IgD-negative memory B cell (primary cell): ENCODE measurements around the gene CHCHD3. TPM values are rescaled to one million over a fixed set of nuclear protein-coding genes. Genes with fewer than 3 reads are reported as not detected.
A peak's percentile ranks its signal among the peaks of the same experiment; 100 is the strongest.

ENCODE experiments used
- H3K27ac Mint-ChIP-seq, 3 donors: one replicate each; pipeline ENCODE4 v1.8.0; 2020 to 2022; ENCODE audit warnings: mild to moderate bottlenecking in 3 of 3, mixed read lengths in 3 of 3, moderate library complexity in 1 of 3
- H3K27me3 Mint-ChIP-seq: one replicate; pipeline ENCODE4 v1.8.0; 2021; ENCODE audit warnings: mixed read lengths
- H3K36me3 Mint-ChIP-seq: one replicate; pipeline ENCODE4 v1.8.0; 2020; ENCODE audit warnings: mild to moderate bottlenecking, mixed read lengths
- H3K4me1 Mint-ChIP-seq, 3 donors: one replicate each; pipeline ENCODE4 v1.8.0; 2020 to 2022; ENCODE audit warnings: mixed read lengths in 3 of 3, mild to moderate bottlenecking in 1 of 3
- H3K4me3 Mint-ChIP-seq, 4 donors: one replicate each; pipeline ENCODE4 v1.8.0; 2020 to 2022; ENCODE audit warnings: mild to moderate bottlenecking in 4 of 4, mixed read lengths in 4 of 4, moderate library complexity in 3 of 4
- H3K9me3 Mint-ChIP-seq, 3 donors: one replicate each; pipeline ENCODE4 v1.8.0; 2020 to 2021; ENCODE audit warnings: mixed read lengths in 3 of 3, mild to moderate bottlenecking in 1 of 3
- polyA plus RNA-seq: library from polyadenylated mRNA; unstranded; fragments of 300-500 nt; fragmentation: Illumina TruSeq; gene quantifications from one replicate; pipeline ENCODE4 v1.2.3, GENCODE V29; 2021

CHCHD3 gene
- polyA plus RNA-seq, 1 donor from 2014 or later = 62.7 TPM

DNA sequence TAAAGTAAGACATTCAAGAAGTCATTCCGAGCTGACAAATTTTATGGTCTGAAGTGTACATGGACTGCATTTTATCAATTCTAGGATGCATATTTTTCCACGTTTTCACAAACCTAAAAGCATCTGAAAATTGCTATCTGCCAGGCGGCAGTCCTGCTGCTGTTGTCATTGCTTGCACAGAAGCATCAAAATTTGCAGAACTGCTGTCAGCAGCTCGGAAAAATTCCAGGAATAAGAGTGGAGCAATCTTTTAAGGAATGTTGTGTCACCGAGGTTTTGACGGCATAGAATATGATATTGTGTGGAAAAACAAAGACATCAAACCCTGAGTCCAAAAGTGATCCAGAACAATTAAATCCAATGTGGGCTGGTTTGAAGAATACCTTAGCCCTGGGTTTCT is 61.4 kb downstream of the CHCHD3 start:
- Mint-ChIP-seq H3K27ac (no peak overlapping the region), H3K4me1 (peaks cover 0 to 7% (median 3%) of the 10 kb centered on the region in 3 donors), H3K9me3 (no peaks in the 10 kb centered on the region), H3K4me3 (no peak overlapping the region), H3K36me3 (peaks cover 9% of the 10 kb centered on the region), H3K27me3 (no peaks in the 10 kb centered on the region)

DNA sequence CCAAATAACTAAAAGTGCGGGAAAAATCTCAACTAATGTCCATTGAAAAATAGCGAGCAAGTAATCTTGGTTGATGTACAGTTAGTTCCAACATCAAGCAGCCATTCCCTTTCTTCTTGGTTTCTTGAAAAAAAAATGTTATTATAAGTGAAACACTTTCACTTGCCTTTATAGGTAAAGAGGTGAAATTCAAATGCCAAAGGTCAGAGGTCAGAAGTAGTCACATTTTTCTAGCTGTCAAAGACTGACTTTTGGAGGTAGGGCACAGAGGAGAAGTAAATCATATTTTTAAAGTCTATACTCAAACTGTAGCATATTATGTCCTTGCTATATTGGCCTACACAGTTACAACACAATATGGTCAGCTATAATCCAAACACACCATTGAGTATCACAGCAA is 62.3 kb downstream of the CHCHD3 start:
- H3K27ac Mint-ChIP-seq = no peak overlapping the region
- no peaks in the 10 kb centered on the region for H3K9me3 Mint-ChIP-seq
- no peaks in the 10 kb centered on the region for H3K27me3 Mint-ChIP-seq
- H3K36me3 Mint-ChIP-seq = peaks cover 12% of the 10 kb centered on the region
- peaks cover 1 to 8% (median 3%) of the 10 kb centered on the region in 3 donors for H3K4me1 Mint-ChIP-seq
- H3K4me3 Mint-ChIP-seq = no peak overlapping the region

DNA sequence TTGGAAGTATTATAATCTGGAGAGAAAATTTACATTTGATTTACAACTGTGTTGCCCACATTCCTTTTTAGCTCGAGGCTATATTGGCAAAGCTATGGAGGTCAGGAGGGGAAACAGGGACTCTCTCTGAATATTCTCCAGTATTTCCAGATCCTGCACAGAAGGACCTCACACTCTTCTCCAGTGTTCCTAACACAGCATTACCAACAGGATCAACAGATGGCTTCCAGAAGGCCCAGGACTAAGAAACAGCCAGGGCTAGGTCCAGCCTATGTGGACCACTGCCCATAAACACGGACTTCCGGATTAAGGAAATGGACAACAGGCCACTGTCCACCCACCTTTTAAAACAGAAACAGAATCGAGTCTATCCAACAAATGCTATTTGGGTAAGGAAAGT is 65.3 kb downstream of the CHCHD3 start:
- H3K27me3 Mint-ChIP-seq = no peaks in the 10 kb centered on the region
- H3K27ac Mint-ChIP-seq = no peak overlapping the region
- H3K4me3 Mint-ChIP-seq = no peak overlapping the region
- peaks cover 16% of the 10 kb centered on the region for H3K36me3 Mint-ChIP-seq
- peaks cover 3 to 8% (median 4%) of the 10 kb centered on the region in 3 donors for H3K4me1 Mint-ChIP-seq
- H3K9me3 Mint-ChIP-seq = no peaks in the 10 kb centered on the region

DNA sequence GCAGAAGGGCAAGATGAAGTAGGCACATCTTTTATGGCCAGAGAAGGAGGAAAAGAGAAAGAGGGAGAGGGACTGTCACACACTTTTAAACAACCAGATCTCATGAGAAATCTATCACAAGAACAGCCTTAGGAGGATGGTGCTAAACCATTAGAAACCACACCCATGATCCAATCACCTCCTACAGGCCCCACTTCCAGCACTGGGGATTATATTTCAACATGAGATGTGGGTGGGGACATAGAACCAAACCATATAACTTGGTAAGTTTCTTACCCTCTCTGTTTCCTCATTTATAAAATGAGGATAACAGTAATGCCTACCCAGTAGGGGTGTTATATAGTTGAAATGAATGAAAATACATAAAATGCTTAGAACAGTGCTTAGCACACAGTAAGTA is 66.0 kb downstream of the CHCHD3 start:
- Mint-ChIP-seq H3K36me3 (peaks cover 17% of the 10 kb centered on the region), H3K27me3 (no peaks in the 10 kb centered on the region), H3K4me1 (peaks cover 3 to 8% (median 4%) of the 10 kb centered on the region in 3 donors), H3K9me3 (no peaks in the 10 kb centered on the region), H3K27ac (peak overlapping the region in 1 of 3 donors; percentile 7), H3K4me3 (no peak overlapping the region)

DNA sequence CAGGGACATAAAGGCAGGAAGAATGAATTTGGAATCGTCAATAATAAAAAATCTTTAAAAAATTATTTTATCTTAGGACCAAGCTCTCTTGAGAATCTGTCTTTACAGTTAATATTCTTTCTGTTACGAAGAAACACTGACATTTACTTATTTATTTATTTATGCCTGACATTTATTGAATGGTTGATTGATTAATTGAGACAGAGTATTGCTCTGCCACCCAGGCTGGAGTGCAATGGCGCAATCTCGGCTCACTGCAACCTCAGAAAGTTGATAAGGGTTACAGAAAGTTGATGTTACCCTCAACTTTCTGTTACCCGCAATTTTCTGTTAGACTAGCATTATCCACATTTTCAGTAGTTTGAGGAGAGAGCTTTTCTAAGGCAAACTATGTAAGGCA is 70.1 kb downstream of the CHCHD3 start:
- no peaks in the 10 kb centered on the region for H3K27me3 Mint-ChIP-seq
- no peak overlapping the region for H3K27ac Mint-ChIP-seq
- H3K36me3 Mint-ChIP-seq = peaks cover 27% of the 10 kb centered on the region
- H3K4me3 Mint-ChIP-seq = no peak overlapping the region
- H3K9me3 Mint-ChIP-seq = peaks cover 0 to 4% (median 0%) of the 10 kb centered on the region in 3 donors
- H3K4me1 Mint-ChIP-seq = peaks cover 2 to 6% (median 4%) of the 10 kb centered on the region in 3 donors

DNA sequence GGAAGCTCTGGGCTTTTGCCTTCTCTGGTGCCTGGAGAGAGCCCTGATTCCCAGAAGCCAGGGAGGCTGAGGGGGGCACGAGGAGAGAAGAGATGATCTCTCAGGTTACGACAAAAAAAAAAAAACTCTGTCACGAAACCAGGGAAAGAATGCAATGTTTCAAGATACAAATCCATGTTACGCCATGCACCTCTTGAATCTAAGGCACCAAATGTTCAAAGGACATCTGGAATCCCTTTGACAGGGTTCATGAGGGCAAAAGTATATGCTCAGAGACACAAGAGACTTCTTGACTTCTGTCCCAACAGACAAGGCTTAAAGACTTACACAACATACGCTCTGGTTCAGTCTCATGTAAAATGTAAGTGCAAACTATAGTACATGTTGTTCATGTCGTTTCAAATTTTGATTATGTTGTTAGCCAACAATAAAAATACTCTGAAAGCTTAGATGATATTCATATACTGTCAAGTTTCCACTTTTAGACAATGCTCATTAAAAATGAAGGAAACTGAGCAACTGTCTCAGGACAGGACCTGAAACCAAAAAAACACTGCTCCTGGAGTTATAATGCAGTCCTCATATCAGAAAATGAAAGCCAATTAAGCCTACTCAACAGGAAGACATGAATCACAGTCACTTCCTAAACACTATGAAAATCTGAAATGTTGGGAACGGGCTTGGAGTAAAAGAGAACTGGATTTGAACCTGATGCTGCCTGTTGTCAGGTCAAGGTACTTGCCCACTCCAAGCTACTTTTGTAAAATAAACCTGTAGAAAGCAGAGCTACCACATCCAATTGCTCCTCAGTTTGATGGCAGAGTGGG is 72.3 kb downstream of the CHCHD3 start:
- Mint-ChIP-seq H3K4me1 (peaks cover 0 to 3% (median 2%) of the 10 kb centered on the region in 3 donors), H3K27ac (peak overlapping the region in 1 of 3 donors; percentile 10), H3K27me3 (no peaks in the 10 kb centered on the region), H3K9me3 (peaks cover 0 to 4% (median 2%) of the 10 kb centered on the region in 3 donors), H3K4me3 (no peak overlapping the region), H3K36me3 (peaks cover 27% of the 10 kb centered on the region)

DNA sequence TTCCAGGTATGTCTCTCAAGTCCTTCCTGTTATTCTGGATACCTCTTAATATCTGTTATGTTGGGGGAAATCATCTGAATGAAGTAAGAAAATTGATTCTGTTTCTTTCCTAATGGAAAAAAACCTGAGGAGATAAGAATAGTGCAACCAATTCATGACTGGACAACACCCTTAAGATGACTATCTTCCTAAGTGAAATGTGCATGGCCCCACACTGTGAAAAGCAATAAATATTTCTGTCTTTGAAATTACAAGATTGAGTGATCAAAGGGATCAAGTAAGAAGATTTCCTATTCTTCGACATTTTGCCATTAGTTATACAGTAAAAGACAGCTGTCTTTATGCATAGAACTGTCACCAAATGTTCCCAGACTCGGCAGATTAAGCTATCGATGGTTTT is 73.9 kb downstream of the CHCHD3 start:
- no peak overlapping the region for H3K4me3 Mint-ChIP-seq
- H3K4me1 Mint-ChIP-seq = peaks cover 2 to 6% (median 6%) of the 10 kb centered on the region in 3 donors
- H3K9me3 Mint-ChIP-seq = peaks cover 0 to 9% (median 2%) of the 10 kb centered on the region in 3 donors
- H3K36me3 Mint-ChIP-seq = peaks cover 18% of the 10 kb centered on the region
- no peak overlapping the region for H3K27ac Mint-ChIP-seq
- no peaks in the 10 kb centered on the region for H3K27me3 Mint-ChIP-seq

DNA sequence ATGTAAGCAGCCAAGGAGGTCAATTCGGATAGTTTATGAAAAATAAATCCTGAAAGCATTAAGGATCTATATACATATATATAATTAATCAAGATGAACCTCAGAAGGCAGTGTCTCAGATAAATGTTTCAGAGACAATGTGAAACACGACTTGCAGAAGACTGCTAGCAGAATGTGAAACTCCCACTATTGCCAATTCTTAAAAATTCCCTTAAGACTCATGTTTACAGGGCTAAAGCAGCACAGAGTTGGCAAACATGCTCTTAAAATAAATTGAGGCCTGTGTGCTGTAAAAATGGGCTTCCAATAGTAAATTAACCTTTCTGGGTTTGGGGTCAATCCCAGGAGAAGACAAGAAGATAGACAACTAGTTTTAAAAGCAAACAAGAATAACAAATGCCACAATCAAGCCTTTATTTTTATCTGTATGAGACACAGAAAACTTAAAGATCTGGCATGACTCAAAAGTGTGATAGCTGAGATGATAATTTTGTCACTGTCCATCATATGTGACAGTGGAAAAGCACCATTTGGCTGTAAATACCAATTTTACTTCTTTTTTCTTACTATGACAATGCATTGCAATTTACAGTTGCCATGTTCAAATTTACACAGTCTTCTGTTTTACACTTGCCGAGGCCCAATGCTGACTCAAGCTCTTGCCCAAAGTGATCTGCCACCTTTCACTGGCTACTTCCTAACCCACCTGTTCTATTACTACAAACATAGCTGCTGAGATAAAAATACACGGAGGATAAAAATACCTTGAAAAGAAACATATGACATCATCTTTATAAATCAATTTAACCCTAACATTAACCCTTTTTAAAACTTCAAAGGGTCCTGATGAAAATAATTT is 78.6 kb downstream of the CHCHD3 start:
- no peak overlapping the region for H3K27ac Mint-ChIP-seq
- peaks cover 10% of the 10 kb centered on the region for H3K36me3 Mint-ChIP-seq
- no peak overlapping the region for H3K4me3 Mint-ChIP-seq
- H3K27me3 Mint-ChIP-seq = no peaks in the 10 kb centered on the region
- H3K4me1 Mint-ChIP-seq = peaks cover 2 to 12% (median 9%) of the 10 kb centered on the region in 3 donors
- H3K9me3 Mint-ChIP-seq = peaks cover 0 to 9% (median 2%) of the 10 kb centered on the region in 3 donors

DNA sequence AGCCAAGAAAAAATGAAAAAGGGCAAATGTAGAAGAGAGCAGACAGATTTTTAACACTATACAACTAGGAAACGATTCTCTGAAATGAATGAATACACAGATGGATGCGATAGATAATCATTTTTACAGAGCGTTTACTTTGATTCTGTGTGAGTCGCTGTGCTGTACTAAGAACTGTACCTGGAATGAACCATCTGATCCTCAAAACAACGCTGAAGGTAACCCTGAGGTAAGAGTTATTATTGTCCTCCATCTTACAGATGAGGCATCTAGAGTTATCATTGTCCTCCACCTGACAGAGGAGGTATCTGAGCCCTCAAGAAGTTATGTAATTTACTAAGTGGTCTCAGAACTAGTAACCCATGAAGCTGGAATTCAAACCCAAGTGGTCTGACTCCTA is 80.2 kb downstream of the CHCHD3 start:
- H3K27me3 Mint-ChIP-seq = no peaks in the 10 kb centered on the region
- peaks cover 2 to 12% (median 9%) of the 10 kb centered on the region in 3 donors for H3K4me1 Mint-ChIP-seq
- H3K4me3 Mint-ChIP-seq = no peak overlapping the region
- H3K36me3 Mint-ChIP-seq = peaks cover 5% of the 10 kb centered on the region
- H3K9me3 Mint-ChIP-seq = peaks cover 0 to 5% (median 2%) of the 10 kb centered on the region in 3 donors
- H3K27ac Mint-ChIP-seq = peak overlapping the region in 2 of 3 donors; percentile 54 to 77

DNA sequence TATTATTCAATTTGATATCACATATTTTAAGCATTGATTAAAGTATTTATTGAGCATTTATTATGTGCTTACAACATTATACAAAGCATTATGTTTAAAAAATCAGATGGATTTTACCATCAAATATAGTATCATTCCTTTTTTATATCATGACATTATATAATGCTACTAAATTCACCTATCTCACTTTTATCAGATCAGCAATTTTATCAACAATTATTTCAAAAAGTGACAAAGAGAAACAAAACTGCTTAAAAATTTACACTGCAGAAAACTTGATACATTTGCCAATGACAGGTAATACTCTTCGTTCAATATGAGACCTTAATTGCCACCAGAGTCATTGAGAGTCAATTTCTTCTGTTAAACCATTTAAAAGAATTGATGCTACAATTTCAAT is 82.0 kb downstream of the CHCHD3 start:
- no peak overlapping the region for H3K4me3 Mint-ChIP-seq
- no peaks in the 10 kb centered on the region for H3K27me3 Mint-ChIP-seq
- peaks cover 2% of the 10 kb centered on the region for H3K36me3 Mint-ChIP-seq
- no peak overlapping the region for H3K27ac Mint-ChIP-seq
- peaks cover 5 to 17% (median 15%) of the 10 kb centered on the region in 3 donors for H3K4me1 Mint-ChIP-seq
- peaks cover 0 to 5% (median 0%) of the 10 kb centered on the region in 3 donors for H3K9me3 Mint-ChIP-seq

DNA sequence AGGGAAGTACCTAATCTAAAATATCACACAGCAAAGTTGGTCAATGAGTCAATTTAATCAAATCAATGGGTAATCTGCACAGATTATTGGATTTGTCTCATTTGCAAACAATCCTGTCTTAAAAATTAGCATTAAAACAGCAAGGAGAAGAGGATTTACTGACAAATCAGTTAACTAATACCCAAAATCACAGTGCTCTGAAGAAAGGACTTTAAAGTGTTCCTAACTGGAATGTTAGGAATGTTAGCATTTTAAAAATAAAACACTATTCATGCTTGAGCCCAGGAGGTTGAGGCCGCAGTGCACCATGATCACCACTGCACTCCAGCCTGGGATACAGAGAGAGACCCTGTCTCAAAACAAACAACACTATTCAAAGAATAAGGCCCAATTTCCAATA is 83.1 kb downstream of the CHCHD3 start:
- Mint-ChIP-seq H3K27me3 (no peaks in the 10 kb centered on the region), H3K4me1 (peaks cover 7 to 21% (median 14%) of the 10 kb centered on the region in 3 donors), H3K36me3 (peaks cover 2% of the 10 kb centered on the region), H3K4me3 (no peak overlapping the region), H3K9me3 (no peaks in the 10 kb centered on the region), H3K27ac (no peak overlapping the region)

DNA sequence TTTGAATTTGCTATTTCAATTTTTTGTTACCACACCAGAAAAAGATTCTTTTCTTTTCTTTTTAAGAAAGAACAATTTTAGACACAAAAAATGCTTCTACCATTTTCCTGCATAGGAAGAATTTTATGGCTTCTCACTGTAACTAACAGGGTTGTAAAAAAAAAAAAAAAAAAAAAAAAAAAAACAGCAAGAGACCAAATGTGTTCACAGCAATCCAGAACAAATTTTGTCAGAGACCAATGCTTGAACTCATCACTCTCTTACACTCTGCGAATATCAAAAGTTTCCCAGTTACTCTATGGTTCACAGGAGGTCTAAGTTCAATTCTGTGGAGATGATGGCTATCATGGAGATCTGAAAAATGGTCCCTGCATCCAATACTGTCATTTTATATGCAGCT is 84.4 kb downstream of the CHCHD3 start:
- no peak overlapping the region for H3K4me3 Mint-ChIP-seq
- H3K4me1 Mint-ChIP-seq = peaks cover 5 to 17% (median 13%) of the 10 kb centered on the region in 3 donors
- H3K9me3 Mint-ChIP-seq = no peaks in the 10 kb centered on the region

DNA sequence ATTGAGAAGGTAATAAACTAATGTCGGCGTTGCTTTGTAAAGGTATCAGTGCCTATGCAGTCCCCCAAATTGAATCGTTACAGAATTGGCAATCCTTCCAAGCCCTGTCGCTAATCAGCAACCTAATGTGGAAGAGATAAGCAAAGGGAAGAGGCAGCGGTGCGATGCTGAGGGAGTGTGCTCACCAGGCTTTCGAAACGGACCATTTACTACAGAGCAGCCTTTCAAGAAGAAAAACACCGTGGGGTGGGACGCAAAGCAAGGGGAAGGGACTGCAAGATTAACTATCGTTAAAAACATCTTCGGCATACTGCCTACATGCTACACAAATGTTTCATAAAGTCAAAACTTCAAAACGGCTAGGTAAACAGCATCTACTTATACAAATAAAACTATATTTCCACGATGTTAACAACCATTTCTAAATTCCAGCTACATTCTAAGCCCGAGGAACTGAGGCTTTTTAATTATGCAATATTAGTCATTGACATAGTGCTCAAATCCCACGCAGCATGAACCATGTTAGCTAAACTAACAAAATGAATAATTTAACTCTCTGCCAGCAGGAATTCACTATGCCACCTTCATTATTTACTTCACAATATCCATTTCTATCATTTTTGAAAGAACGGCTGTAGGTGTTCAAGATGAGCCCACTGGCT is 85.2 kb downstream of the CHCHD3 start:
- Mint-ChIP-seq H3K36me3 (no peaks in the 10 kb centered on the region), H3K9me3 (no peaks in the 10 kb centered on the region), H3K27me3 (no peaks in the 10 kb centered on the region), H3K27ac (no peak overlapping the region), H3K4me1 (peaks cover 5 to 17% (median 12%) of the 10 kb centered on the region in 3 donors), H3K4me3 (no peak overlapping the region)

More for the DNA sequence above, 84.4 kb downstream of the CHCHD3 start:
- H3K27ac Mint-ChIP-seq = no peak overlapping the region
- H3K27me3 Mint-ChIP-seq = no peaks in the 10 kb centered on the region
- no peaks in the 10 kb centered on the region for H3K36me3 Mint-ChIP-seq

DNA sequence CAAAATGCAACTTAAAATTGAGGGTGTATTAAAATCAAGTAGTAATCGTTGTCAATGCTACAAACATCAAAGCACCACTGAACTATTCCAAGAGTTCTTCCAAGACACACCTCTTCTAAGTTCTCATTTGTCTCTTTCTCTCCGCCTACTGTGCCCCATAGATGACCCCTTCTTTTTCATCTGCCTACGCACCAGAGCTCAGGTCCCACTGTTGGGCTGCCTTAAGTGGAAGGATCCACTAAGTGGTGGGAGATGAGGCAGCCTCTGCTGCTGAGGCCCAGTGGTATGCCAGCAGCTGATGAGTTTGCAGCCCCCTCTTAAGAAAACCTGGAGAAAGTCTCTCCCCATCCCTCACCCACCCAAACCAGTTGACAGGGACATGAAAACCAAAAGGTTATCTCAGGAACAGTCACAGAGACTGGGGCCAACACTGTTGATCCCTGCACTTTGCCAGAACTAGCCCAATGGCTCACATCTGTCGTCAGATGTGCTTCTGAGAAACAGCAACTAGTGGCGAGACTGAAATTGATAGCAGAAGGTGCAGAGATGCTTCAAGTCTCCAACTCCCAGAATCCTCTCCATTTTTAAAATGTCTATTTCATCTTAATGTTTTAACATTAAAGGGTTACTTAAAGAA is 88.4 kb downstream of the CHCHD3 start:
- Mint-ChIP-seq H3K9me3 (no peaks in the 10 kb centered on the region), H3K27me3 (no peaks in the 10 kb centered on the region), H3K27ac (no peak overlapping the region), H3K4me1 (peaks cover 8 to 24% (median 9%) of the 10 kb centered on the region in 3 donors), H3K36me3 (peaks cover 4% of the 10 kb centered on the region), H3K4me3 (peak overlapping the region in 2 of 4 donors; percentile 14 to 70)
